ENCODE data around the gene PLAAT2. TPM values are rescaled to one million over a fixed set of nuclear protein-coding genes. Genes with fewer than 3 reads are reported as not detected.

Gene PLAAT2
- total RNA-seq, 2 experiments from 2014 or later, result 0.57 TPM; not detected in 1

Other genes with a start within 250 kb of the PLAAT2 start
- not detected for gene SLC22A9, start 193.6 kb downstream of the PLAAT2 start, total RNA-seq
- gene PLAAT5, start 72.2 kb downstream of the PLAAT2 start, total RNA-seq, result under 1 TPM; 0.11 to 0.68 TPM
- not detected for gene LGALS12, start 57.3 kb downstream of the PLAAT2 start, total RNA-seq
- 10 to 100 TPM; 97.5 to 99.8 TPM for gene PLAAT4, start 26.6 kb downstream of the PLAAT2 start, total RNA-seq
- 10 to 100 TPM in 1 of 2 experiments, 1 to 10 TPM in 1; 9.7 to 10.4 TPM for gene PLAAT3, start 51.1 kb upstream of the PLAAT2 start, total RNA-seq
- 10 to 100 TPM; 35.1 to 37.3 TPM for gene ATL3, start 108.0 kb upstream of the PLAAT2 start, total RNA-seq
- 10 to 100 TPM; 62.2 to 62.4 TPM for gene RTN3, start 118.1 kb upstream of the PLAAT2 start, total RNA-seq
- gene ZFTA, start 205.4 kb upstream of the PLAAT2 start, total RNA-seq, result 1 to 10 TPM; 4.5 to 5.6 TPM

Measured in activated CD8-positive, alpha-beta T cell treated with anti-CD3 and anti-CD28 coated beads, Interleukin-2, amount 10 ng/mL, durations not matched to agents 7 days and 5 days (primary cell).